ENCODE measurements around the gene MLLT1.

GRCh38 chr19:6260376-6260775 is 19.4 kb downstream of the MLLT1 start:
- TF ChIP-seq POLR2AphosphoS5 (IDR thresholded peaks at IDR 0.05; ENCODE audit: borderline replicate concordance, low read depth, low read length), result no peak
- TF ChIP-seq EZH2 (IDR thresholded peaks at IDR 0.05), result no peak

Data from SK-N-MC (cell line).